GM21515 (cell line): Measurements from ENCODE around the gene TNS3.

ENCODE experiments used
- ATAC-seq: cut with Tn5 transposase; IDR thresholded peaks from one replicate; pipeline ENCODE4 v1.9.1; 2021; ENCODE audit not compliant: unreplicated experiment

TNS3 gene

DNA sequence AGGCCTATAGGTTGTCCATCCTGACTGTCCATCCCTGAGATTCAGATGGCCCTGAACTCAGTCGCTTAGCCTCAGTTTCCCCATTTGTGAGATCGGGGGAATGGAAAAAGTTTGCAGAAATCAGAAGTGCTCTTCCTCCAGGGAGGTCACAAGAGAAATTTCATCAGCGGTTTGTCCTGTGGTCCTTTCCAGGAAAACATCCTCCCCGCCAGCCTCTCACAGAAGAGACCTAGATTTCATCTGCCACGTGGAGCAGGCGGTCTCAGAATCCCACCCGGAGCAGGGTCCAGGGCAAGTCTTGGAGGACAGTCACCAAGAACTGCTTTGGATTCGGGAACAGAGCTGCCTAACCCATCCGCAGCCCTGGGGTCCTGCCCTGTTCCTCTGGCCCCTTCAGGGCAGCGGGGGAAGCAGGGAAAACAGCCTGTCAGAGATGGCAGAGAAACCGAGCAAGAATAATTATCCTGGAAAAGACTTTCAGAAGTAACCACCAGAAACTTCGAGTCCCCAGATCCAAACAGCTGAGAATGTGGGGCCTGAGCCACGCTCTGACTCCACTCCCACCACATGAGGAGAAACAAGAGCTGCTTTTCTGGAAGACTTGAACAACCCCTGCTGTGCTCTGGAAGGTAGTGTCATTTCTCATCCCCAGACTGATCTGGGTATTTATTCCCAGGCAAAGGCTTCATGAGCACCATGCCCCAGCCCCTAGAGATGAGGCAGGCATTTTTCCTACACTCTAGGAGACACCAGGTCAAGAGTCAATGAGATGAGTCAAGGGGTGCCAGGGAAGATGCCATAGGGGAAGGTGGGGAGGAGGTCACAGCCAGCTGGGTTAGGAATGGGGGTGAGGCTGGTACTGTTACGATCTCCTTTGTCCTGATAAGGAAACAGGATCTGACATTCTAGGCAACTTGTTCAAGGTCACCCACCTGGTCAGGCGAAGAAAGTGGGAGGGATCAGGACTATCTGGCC lies 1.1 kb upstream of the TNS3 start:
- ATAC-seq, result no peak

GRCh38 chr7:47581438-47581803 lies 490 bp downstream of the TNS3 start:
- no peak for ATAC-seq

DNA sequence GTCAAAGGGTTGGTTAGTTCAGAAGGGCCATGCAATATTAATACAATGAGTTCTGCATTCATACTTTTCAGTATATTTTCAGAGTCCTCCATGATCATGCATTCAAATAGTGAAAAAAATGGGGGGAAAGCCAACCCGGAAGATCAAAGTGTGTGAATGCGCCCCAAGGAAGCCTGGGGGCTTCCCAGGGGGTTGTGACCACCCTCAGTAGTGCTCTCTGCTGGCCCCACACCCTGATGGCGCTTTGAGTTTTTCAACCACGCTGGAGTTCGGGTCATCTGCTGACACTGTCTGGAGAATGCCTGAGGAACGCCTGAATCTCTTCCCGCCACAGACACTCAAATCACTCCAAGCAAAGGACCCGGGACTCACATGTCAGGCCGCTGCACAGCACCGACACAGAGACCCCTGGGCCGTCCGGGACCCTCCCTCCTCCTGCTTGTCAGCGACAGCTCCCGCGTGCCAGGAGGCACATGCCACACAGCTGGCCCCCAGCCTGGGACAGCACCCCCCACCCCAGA lies 1.0 kb downstream of the TNS3 start:
- ATAC-seq, result no peak

DNA sequence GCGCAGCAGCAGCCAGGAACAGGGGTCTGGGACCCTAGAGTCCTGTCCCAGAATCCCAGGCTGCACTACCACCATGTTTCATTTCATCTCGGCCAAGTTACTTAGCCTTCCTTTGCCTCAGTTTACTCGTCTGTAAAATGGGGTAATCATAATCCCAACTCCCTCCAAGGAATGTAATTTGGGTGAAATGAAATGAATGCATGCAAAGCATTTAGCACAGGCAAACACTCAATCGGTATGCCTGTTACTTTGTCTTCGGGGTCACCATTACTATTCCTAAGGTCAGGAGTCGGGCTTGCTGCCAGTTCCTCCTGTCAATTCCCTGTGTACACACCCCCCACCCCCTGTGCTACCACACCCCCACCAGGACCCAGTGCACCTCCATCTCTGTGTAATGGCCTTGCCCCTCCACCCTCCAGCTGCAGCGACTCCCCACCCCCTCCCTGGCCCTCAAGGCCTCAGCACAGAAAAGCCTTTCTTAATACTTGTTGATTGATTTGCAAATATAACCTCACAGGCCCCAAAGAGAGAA lies 1.7 kb downstream of the TNS3 start:
- no peak for ATAC-seq

DNA sequence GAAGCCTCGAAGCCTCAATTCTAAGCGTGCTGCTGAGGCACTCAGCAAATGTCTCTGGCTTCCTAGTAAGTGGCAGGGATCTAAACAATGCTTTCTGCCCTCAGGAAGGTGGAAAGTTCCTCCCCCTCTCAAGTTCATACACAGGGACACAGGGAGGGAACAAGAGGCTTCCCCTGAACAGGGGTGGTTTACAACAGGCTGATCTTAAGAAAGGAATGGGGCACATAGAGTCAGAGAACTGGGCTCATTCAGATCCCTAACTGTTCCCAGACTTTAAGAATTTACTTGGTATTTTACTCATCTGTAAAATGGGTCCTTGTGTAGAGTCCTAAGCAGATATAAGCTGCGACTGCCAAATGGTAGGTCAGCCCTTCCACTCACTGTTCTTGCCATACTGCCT lies 2.5 kb downstream of the TNS3 start:
- no peak for ATAC-seq

DNA sequence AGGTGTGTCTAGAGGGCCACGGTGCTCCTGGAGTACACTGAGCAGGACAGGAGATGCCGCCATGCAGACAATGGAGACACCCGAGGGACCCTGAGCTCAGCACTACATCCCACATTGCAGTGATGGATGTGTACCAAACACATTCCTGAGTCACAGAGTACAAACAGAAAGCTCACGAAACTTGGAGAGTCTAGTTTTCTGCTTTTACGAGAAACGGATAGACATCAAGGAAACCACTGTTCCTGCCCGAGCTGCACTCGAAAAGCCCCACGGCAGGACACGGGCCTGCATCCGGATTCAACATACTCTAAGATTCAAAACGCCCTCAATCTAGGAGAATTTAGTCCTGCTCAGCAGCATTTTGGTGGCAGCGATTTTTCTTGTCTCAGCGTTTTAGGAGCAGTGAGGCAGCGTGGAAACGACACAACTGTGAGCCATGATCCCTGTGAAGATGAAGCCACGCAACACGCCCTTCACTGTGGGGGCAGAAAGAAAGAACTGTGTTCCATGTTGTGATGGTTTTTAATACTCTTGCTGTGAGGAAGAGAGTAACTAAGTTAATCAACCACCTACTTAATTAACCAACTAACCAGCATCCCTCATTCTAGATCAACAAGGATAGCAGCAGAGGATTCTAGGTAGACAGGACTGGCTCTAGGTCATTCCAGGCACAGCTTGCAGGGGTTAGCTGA lies 3.2 kb downstream of the TNS3 start:
- no peak for ATAC-seq

DNA sequence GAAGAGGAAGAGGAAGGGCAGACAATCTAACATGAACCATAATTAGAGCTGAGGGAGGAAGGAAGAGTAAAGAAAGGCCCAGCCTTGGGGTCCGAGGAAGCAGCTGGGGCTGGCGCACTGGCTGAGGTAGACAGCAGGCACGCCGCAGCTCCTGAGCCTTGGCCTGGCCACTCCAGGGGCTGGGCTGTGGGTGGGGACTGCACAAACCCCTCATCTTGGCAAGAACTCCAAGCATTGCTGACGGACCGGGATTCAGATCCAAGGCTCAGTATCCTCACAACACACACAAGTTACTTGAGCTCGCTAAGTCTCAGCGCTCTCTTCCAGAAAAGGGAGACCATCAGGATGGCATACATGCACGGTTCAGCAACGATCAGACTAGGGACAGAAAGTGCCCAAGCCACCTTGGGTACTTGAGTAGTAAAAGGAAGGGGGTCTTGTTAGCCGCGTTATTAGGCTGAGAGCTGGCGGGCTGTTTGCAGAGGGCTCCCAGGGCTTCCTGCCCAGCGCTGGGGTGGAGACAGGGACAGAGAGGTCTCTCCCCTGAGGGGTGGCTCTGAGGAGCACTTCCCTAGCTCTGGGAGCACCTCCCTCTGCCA lies 4.5 kb downstream of the TNS3 start:
- ATAC-seq, result no peak

DNA sequence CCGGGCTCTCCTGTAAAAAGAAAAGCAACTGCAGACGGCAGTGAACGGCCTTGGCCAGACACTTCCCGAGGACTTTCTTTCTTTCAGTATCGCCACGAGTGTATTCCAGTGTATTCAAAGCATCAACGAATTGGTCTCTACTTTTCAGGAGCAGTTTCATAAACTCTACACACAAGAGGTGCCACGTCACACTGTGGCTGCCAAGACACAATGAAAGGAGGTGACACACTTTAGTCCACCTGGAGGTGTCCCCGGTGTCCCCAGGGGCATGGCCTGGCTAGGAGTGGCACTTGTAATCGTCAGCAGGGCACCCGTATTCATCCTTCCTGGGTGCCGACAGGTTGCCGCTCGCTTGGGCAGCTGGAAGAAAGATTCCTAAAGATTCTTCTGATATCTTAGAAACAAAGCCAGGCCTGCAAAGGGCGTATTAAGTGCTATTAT lies 5.0 kb downstream of the TNS3 start:
- no peak for ATAC-seq

DNA sequence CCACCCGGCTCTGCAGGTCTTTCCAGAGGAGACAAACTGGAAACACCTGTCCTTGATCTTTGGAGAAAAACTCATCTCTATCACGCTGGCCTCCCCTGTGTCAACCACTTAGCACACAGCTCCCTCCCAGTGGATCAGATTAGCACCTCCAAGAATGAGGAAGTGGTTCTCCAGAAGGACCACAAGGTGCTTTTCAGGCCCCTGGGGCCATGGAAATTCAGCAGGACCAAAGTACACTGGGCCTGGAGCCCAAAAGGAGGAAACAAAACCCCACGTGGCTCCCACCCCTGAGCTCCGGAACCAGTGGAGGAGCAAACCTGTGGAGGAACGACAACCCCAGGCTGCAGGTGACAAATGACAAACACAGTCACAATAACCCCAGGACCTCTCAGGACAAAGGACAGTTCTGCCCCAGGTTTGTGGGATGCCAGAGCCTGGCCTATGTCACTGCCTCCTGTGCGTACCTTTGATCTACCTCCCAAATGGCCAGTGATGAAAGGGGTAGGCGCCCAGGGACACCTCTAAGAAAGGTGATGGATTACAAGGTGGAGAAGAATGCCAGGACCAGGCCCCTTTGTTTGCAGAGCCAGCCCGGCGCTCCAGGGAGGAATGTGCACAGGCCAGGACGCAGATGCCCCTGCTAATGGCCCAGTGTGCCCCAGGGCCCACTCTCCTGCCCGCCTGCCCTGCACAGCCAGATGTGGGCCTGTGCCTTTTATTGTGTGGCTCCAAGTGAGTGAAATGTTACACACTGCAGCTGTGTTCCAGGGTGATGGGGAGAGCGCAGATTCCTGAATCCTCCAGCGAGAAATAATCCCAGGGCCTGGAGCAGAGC lies 5.7 kb downstream of the TNS3 start:
- no peak for ATAC-seq

DNA sequence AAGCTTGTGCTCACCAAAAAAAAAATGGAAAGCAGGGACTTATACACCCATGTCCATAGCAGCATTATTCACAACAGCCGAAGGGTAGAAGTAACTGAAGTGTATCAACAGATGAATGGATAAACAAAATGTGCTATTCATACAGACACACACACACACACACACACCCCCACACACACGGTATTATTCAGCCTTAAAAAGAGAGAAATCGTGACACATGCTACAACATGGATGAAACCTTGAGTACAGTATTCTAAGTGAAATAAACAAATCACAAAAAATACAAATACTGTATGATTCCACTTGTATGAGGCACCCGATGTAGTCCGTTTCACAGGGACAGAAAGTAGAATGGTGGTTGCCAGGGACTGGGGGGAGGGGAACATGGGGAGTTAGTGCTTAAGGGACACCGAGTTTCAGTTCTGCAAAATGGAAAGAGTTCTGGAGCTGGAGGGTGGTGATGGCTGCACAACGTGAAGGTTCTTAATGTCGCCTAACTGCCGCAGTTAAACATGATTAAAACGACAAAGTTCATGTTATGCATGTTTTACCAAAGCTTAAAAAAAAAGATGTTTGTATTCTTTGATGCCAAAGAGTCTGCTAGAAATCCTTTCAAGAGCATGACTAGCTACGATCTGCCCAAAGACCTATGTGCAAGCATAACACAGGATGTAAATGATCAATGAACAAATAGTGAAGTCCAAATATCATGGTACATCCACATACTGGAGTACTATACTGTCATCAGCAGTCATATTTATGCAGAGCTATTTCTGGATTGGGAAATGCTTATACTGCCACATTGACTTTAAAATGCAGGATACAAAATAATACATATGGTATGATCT lies 7.2 kb downstream of the TNS3 start:
- peak; percentile 88 for ATAC-seq

DNA sequence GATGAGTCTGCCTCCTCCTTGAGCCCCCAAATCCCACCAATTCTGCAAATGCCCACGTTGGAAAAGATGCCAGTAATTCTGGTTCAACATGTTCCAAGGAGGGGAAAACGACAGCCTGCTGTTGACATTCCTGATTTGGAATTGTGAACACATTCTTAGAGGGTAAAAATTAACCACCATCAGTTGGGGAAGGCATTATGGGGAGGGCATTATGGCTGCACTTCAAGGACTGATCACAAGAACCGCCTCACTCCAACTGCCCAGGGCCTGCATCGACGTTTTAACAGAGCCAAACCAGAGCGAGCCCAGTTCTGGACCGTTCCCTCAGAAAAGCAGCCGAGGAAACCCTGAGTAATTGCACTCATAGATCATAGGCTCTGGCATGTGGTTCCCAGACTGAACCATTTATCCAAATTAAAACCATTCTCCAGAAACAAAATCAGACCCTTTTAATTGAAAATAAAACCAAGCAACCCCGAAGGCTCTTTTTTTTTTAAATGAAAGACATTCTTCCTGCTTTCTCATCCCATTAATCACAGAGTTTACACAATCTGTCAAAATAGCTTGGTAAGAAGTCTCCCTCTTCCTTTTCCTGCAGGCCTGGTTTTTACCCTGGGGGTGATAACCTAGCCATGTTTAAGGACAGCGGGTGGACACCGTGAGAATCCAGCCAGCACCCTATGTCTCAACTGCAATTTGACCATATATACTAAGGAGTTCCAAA lies 8.0 kb downstream of the TNS3 start:
- ATAC-seq, result no peak

- ATAC-seq, result no peak
These were observed 8.8 kb downstream of the TNS3 start for GRCh38 chr7:47572939-47573757.

GRCh38 chr7:47572094-47572445 lies 9.8 kb downstream of the TNS3 start:
- ATAC-seq, result no peak

DNA sequence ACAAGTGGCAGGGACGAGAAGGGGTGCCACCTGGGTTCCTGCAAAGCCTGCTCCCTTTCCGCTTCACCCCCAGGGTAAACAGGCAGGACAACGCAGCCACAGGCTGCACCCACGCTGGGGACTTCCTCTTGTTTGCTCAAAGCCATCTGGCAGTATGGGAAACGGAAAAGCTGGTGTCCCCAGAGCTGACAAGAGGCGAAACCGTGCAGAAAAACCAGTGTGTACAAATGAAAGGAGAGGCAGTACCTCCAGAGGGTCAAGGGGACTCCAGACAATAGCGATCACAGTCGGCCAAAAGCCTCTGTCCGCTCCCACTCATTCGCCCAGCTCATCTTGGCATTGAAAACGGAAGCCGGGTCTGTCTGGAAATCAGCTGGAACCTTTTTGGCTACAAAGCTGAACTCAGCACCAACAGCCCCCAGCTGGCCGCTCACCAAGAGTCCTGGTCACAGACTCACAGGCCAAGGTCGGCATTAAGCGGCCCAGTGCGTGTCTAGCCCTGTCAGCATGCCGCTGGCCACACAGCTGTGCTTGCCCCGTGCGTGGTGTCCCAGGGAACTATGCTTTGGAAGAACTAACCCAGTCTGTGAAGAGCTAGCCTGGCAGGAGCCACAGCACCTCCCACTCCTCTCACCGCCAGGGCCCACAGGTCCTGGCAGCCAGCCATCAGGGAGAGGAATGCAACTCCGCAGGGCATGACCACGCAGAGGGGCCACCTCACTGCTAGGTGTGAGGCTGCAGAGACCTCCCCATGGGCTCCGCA lies 10.4 kb downstream of the TNS3 start:
- no peak for ATAC-seq

DNA sequence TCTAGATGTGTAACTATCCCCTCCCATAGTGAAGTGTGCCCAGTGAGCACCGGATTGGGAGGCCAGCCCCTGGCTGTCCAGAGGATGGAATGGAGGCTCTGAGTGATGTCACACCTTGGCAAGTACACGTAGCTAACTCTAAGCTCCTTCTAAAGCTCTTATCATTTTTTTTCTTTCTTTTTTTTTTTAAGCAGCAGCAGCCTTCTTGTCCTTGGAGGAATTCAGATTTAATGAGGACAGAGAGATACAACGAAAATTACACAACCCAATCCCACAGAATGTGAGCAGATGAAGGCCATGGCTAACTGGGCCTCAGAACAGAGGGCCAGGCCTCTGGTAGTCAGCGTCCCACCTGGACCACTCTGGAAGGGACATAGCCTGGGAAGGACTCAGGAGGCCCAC lies 11.3 kb downstream of the TNS3 start:
- no peak for ATAC-seq

DNA sequence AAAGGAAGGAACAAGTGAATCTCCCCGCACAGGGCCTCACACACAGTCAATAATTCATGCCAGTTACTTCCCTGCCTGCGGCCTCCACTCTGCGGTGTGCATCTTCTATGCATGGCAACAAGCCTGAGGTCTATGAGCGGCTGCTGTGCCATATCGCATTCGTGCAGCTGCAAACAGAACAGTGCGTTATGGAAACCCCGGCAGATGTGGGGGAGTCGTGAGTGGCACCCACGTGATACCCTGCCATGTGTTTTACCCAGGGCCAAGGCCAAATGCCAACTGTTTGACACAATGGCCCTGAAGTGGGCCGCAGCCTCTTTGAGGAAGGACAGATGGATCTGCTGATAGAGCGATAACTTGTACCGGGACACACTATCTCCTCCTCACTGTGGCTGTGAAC lies 13.4 kb downstream of the TNS3 start:
- no peak for ATAC-seq

DNA sequence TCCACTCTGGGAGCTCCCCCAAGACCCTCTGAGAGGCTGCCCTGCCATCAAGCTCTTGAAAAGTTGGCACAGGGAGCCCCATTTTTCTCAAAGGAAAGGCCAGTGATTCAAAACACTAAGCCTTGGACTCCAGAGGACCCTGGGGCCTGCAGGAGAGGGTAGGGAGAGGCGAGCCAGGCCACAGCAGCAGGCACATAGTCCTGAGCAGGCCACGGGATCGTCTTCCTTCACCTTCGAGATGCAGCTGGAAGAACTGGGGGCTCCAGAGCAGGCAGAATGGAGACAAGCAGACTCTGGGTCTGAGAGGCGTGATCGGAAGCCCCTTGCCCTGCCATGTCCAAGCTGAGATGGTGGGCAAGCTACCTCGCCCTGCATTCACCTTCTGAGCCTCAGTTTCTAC lies 13.9 kb downstream of the TNS3 start:
- ATAC-seq, result no peak
